Stomach (tissue), 4 donors: ENCODE data around the gene GTF2H3.

Source experiments
- CTCF ChIP-seq, 7 experiments: fragments of 450-650 bp in 4 of 7; fragments of 200-600 bp in 3 of 7; sonication (generic) in 3 of 7; IDR thresholded peaks; one replicate each; pipeline ENCODE4 v1.5.1; 2016 to 2019; ENCODE audit warnings: antibody characterized with exemption in 7 of 7, control low read depth in 2 of 7, mild to moderate bottlenecking in 1 of 7
- POLR2A ChIP-seq, 4 donors: fragments of 450-650 bp; IDR thresholded peaks; one replicate each; pipeline ENCODE4 v1.6.1; 2016; ENCODE audit warnings: antibody characterized with exemption in 4 of 4, control low read depth in 2 of 4, mild to moderate bottlenecking in 1 of 4, moderate library complexity in 1 of 4

GRCh38 chr12:123643911-123644310, 10.3 kb downstream of the GTF2H3 start:
- TF ChIP-seq CTCF (IDR thresholded peaks at IDR 0.05), result no peak
- TF ChIP-seq POLR2A (IDR thresholded peaks at IDR 0.05), result no peak
